AG20443 (cell line): ENCODE data around the gene CACNA2D3.

ENCODE experiments used
- DNase-seq: peaks from one replicate; pipeline ENCODE4 v3.0.0; 2012; ENCODE audit warnings: low spot score, mixed read lengths

CACNA2D3 gene

GRCh38 chr3:54171509-54171908 is 49.2 kb downstream of the CACNA2D3 start:
- no peak for DNase-seq

GRCh38 chr3:54171951-54172350 is 49.6 kb downstream of the CACNA2D3 start:
- DNase-seq, result no peak

GRCh38 chr3:54173371-54173770 is 51.0 kb downstream of the CACNA2D3 start:
- DNase-seq, result no peak

- no peak for DNase-seq
Observed at GRCh38 chr3:54176106-54176505, 53.8 kb downstream of the CACNA2D3 start.

- no peak for DNase-seq
Observed at GRCh38 chr3:54177816-54178215, 55.5 kb downstream of the CACNA2D3 start.

DNA sequence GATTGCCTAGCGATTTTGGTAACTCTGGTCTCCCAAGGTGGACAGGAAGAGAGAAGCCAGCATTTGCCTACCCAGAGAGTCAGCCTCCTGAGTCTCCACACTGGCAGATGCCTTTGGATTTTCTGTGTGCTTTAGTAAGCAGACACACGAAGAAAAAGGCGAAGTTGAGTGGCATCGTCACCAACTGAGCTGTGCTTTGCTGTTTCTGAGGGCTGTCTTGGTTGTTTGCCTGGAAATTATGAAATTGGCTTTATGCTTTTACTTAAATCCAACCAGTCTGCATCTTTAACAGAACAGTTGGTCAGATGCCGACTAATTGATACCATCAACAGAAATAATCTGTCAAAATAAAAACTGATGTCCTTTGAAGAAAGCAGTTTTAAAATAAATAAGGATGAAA is 56.0 kb downstream of the CACNA2D3 start:
- DNase-seq, result no peak

DNA sequence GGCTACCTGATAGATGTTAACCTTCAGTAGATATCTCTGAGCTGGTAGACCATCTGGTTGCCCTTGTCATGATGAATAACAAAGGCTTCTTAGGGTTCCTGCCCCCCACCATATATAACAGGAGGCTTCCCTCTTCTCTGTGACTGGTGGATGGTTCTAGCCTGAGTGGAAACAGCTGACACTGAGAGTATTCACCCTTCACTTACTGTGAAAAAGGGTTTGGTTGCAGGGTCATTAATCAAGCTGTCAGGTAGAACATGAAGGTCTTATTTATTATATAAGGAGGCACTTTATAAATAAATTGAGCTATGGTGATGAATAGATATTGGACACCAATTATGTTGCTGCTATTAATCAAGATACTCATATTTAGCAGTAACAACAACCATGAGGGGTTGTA is 58.6 kb downstream of the CACNA2D3 start:
- no peak for DNase-seq

GRCh38 chr3:54182242-54182641 is 59.9 kb downstream of the CACNA2D3 start:
- no peak for DNase-seq

DNA sequence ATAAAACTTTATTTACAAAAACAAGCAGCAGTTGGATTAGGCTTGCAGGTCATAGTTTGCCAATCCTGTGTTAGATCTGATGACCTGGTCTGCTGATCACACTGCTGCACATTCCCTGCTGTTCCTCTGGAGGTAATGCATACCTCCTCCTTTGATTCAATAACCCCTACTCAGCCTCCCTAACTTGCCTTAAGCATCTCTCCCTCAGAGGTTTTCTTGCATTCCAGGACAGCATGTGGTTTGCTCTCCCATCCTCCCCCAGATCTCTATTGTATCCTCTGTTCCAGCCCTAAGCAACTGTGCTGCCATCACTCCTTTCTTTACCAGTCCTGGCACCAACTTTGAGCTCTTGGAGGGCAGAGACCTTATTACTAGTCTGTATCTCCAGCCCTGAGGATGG is 63.4 kb downstream of the CACNA2D3 start:
- no peak for DNase-seq

GRCh38 chr3:54188176-54188791 is 65.9 kb downstream of the CACNA2D3 start:
- DNase-seq, result peak; percentile 43

DNA sequence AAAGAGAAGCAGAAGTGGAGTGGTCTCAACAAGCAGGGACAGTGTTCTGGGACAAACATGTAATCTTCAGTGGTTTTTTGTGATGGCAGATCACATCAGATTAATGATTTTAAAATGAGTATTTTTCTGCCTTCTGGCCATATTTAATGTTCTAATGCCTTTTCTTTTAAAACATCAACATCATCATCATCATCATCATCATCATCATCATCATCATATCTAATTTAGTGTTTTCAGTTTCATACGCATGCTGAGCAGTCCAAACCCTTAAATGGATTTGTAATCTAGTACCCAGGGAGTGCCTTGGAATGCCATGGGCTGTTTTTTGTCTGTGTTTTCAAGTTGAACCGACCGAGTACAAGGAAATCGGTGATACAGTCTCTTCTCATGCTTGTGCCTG is 68.9 kb downstream of the CACNA2D3 start:
- no peak for DNase-seq

DNA sequence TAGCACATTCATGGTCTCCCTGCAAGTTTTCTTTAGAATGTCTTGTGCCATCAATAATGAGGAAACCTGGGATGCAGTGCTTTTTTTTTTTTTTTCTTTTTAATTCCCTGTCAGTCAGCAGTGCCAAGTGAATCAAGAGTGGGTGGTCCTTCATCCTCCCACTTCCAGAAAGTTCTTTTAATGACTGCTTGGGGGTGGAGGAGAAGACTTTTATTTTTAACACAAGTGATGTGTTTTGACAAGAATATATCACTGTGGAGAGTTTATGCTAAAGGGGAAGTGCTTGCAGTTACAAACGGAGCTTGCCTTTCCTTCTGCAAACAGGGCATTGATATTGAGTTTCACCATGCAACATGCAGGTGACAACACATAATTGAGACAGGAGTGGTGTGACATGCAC is 69.7 kb downstream of the CACNA2D3 start:
- no peak for DNase-seq

DNA sequence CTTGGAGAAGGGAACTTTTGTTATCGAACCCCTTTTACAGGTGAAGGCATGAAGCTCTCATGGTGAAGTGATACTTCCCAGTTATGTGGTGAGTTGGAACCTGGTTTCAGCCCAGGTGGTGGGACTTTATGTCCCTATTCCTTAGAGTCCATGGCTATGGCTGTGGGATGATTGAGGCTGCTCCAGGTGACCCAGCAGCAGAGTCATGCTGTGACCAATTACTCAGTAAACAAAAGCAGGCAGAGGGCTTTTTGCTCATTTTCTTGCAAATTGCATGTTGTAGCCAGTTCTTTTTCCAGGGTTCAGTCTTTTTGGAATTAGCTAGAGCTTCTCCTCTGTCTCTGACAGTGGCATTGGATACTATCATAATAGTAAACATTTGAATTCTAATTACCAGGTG is 70.7 kb downstream of the CACNA2D3 start:
- no peak for DNase-seq

- DNase-seq, result no peak
Observed at GRCh38 chr3:54196360-54196991, 74.1 kb downstream of the CACNA2D3 start.

- no peak for DNase-seq
Observed at GRCh38 chr3:54197509-54197908, 75.2 kb downstream of the CACNA2D3 start.

GRCh38 chr3:54198556-54198955 is 76.2 kb downstream of the CACNA2D3 start:
- DNase-seq, result no peak

GRCh38 chr3:54202054-54202453 is 79.7 kb downstream of the CACNA2D3 start:
- DNase-seq, result no peak

GRCh38 chr3:54202651-54203248 is 80.4 kb downstream of the CACNA2D3 start:
- no peak for DNase-seq

DNA sequence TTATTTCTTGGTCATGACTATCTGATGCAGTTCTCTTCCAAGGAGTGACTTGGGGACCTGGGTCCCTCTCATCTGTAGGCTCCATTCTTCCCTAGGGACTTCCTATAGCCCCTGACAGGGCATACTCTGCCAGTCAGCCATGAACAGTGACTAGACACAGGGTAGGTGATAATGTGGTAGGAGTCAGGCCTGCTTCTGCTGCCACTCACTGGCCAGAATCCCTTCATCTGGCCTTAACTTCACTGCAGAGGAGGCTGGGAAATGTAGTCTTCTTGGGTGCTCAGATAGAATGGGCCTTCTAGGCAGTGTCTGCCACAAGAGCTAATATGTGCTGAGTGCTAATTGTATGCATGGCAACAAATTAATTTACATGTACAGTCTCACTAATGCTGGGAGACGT is 84.5 kb downstream of the CACNA2D3 start:
- DNase-seq, result no peak

DNA sequence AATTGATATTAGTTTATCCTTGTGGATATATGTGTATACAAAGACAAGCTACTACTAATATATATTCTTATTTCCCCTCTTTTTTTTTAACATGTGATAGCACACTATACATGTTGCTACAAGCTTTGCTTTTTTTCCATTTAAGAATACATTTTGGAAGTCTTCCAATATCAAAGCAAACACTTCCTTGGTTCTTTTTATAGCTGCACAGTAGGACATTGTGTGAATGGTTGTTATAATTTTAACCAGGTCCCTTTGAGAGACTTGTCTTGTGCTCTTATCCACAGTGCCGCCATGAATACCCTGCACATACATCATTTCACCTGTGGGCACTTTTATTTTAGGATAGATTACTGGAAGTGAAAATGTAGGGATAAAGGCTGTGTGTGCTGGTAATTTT is 88.7 kb downstream of the CACNA2D3 start:
- DNase-seq, result no peak

GRCh38 chr3:54212723-54213122 is 90.4 kb downstream of the CACNA2D3 start:
- no peak for DNase-seq

DNA sequence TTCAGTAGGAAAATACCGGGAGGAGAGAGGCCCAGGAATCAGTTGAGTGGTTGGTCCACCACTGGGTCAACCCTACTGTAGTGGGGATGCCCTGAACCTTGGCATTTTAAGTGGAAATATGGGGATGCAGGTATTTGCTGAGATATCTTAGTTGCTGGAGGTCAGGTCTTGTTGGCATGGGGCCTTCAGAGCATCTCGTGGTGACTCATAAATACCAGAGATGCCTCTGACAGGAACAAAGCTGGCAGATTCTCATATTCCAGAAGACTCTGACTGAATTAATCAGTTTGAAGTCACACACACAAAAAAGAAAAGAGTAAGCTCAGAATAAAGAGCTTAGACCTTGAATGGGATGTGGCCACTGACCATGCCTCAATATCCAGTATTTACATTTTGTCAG is 91.6 kb downstream of the CACNA2D3 start:
- DNase-seq, result no peak

- no peak for DNase-seq
Observed at GRCh38 chr3:54214845-54215244, 92.5 kb downstream of the CACNA2D3 start.

- no peak for DNase-seq
Observed at GRCh38 chr3:54215521-54215920, 93.2 kb downstream of the CACNA2D3 start.
